B cell (primary cell): ENCODE results near the gene TUT7.

Experiments
- CTCF ChIP-seq: fragments of 200-600 bp; IDR thresholded peaks from one replicate; pipeline ENCODE4 v1.8.0; 2022; ENCODE audit warnings: antibody characterized with exemption, mild to moderate bottlenecking
- EZH2 ChIP-seq: IDR thresholded peaks from 2 replicates; pipeline ENCODE4 v1.6.1; 2012; ENCODE audit warnings: borderline replicate concordance, low read depth, mild to moderate bottlenecking, moderate library complexity, low read length; ENCODE audit not compliant: insufficient read depth, poor library complexity, severe bottlenecking

GRCh38 chr9:86387376-86387775, 33.2 kb upstream of the TUT7 start:
- TF ChIP-seq CTCF = no peak
- no peak for TF ChIP-seq EZH2
